ENCODE measurements around the gene RAET1L.

- TF ChIP-seq EZH2 (IDR thresholded peaks at IDR 0.05): no peak
- TF ChIP-seq POLR2AphosphoS5 (IDR thresholded peaks at IDR 0.05; ENCODE audit: borderline replicate concordance, low read depth, low read length): no peak
- TF ChIP-seq FOXP2 (optimal IDR thresholded peaks at IDR 0.05; ENCODE audit: control extremely low read depth, extremely low read length, insufficient read depth): no peak
Observed at GRCh38 chr6:150002710-150003109, 22.6 kb downstream of the RAET1L start.

Data from SK-N-MC (cell line).